H1 (cell line): Measurements from ENCODE around the gene ADGRF1. TPM values are rescaled to one million over a fixed set of nuclear protein-coding genes. Genes with fewer than 3 reads are reported as not detected.

ENCODE experiments used
- CTCF ChIA-PET: fragments of 300-600 bp; sonication (Branson Sonifier 250); formaldehyde crosslinking; loops from one replicate; lab custom pipeline; 2021; ENCODE audit not compliant: partially characterized antibody; lab: Charles Lee
- POLR2A ChIA-PET: fragments of 300-600 bp; sonication (Branson Sonifier 250); formaldehyde crosslinking; loops from one replicate; lab custom pipeline; 2021; ENCODE audit warnings: inconsistent platforms; ENCODE audit not compliant: partially characterized antibody; lab: Charles Lee
- DNase-seq, 2 experiments: peaks; one replicate each; pipeline versions ENCODE4 v3.0.0 to v3.0.0-alpha.2; 2010 to 2022; ENCODE audit warnings: low spot score in 2 of 2, low read depth in 1 of 2, mixed read lengths in 1 of 2
- FAIRE-seq: peaks from 2 replicates; lab custom pipeline; 2011; peaks lifted over from hg19 to GRCh38; lab: Jason Lieb, UNC
- H2AFZ ChIP-seq: 2 replicates; pipeline ENCODE4 v1.8.1; 2012; ENCODE audit warnings: low read length, inconsistent platforms
- H2AK5ac ChIP-seq: 2 replicates; pipeline ENCODE4 v1.6.1; 2013; ENCODE audit warnings: low read depth, low read length
- H2BK120ac ChIP-seq: replicated peaks from 2 replicates; pipeline ENCODE3; 2013; ENCODE audit warnings: low read depth, low read length, inconsistent platforms
- H2BK12ac ChIP-seq: 2 replicates; pipeline ENCODE4 v1.6.1; 2013; ENCODE audit warnings: low read depth, low read length
- H2BK15ac ChIP-seq: 2 replicates; pipeline ENCODE4 v1.6.1; 2013; ENCODE audit warnings: low read length
- H2BK20ac ChIP-seq: 2 replicates; pipeline ENCODE4 v1.6.1; 2013; ENCODE audit warnings: low read length
- H2BK5ac ChIP-seq: 2 replicates; pipeline ENCODE4 v1.6.1; 2013; ENCODE audit warnings: low read depth, low read length
- H3K14ac ChIP-seq: 2 replicates; pipeline ENCODE4 v1.6.1; 2013; ENCODE audit warnings: inconsistent platforms; ENCODE audit not compliant: insufficient read length
- H3K18ac ChIP-seq: 2 replicates; pipeline ENCODE4 v1.6.1; 2013; ENCODE audit warnings: low read length; ENCODE audit errors: extremely low read depth
- H3K23ac ChIP-seq: 2 replicates; pipeline ENCODE4 v1.6.1; 2013; ENCODE audit warnings: inconsistent platforms; ENCODE audit not compliant: insufficient read length
- H3K23me2 ChIP-seq: 2 replicates; pipeline ENCODE4 v1.6.1; 2013; ENCODE audit warnings: low read depth, low read length
- H3K27ac ChIP-seq: 2 replicates; pipeline ENCODE4 v1.6.1; 2011; ENCODE audit warnings: low read depth, low read length, inconsistent platforms
- H3K27me3 ChIP-seq, 4 experiments: replicated peaks in 1 of 4; 1 replicate in 1 of 4; 2 replicates in 3 of 4; pipeline versions ENCODE4 v1.6.1 to v1.8.1; 2011 to 2013; ENCODE audit warnings: low read length in 3 of 4, mild to moderate bottlenecking in 3 of 4, inconsistent platforms in 2 of 4, mixed read lengths in 2 of 4, moderate library complexity in 1 of 4; ENCODE audit not compliant: control insufficient read depth in 3 of 4, insufficient read depth in 3 of 4; ENCODE audit errors: extremely low read depth in 1 of 4
- H3K36me3 ChIP-seq, 4 experiments: 2 replicates each; pipeline versions ENCODE4 v1.6.1 to v1.8.1; 2011 to 2013; ENCODE audit warnings: mild to moderate bottlenecking in 4 of 4, low read length in 3 of 4, moderate library complexity in 2 of 4, control low read depth in 1 of 4, inconsistent platforms in 1 of 4; ENCODE audit not compliant: insufficient read depth in 4 of 4, control insufficient read depth in 2 of 4
- H3K4ac ChIP-seq: replicated peaks from 2 replicates; pipeline ENCODE3; 2013; ENCODE audit warnings: low read length, low read depth, mixed read lengths, inconsistent platforms; ENCODE audit not compliant: insufficient read length
- H3K4me1 ChIP-seq, 4 experiments: replicated peaks in 1 of 4; 1 replicate in 1 of 4; 2 replicates in 3 of 4; pipeline versions ENCODE4 v1.6.1 to v1.8.1; 2011 to 2013; ENCODE audit warnings: low read length in 3 of 4, inconsistent platforms in 2 of 4, mixed read lengths in 1 of 4; ENCODE audit not compliant: insufficient read depth in 4 of 4, control insufficient read depth in 3 of 4
- H3K4me2 ChIP-seq, 2 experiments: 2 replicates each; pipeline versions ENCODE4 v1.6.1 to v1.8.1; 2011 to 2013; ENCODE audit warnings: low read depth in 2 of 2, low read length in 2 of 2, control low read depth in 1 of 2, inconsistent platforms in 1 of 2, mild to moderate bottlenecking in 1 of 2; ENCODE audit not compliant: insufficient read depth in 1 of 2
- H3K4me3 ChIP-seq, 4 experiments: fragments of 200-600, 300-600 bp in 1 of 4; sonication (generic), shearing (Covaris generic), sonication (Bioruptor Twin) in 1 of 4; 2 replicates each; pipeline versions ENCODE4 v1.5.1 to v1.8.1; 2011 to 2016; ENCODE audit warnings: low read length in 4 of 4, low read depth in 3 of 4, control low read depth in 2 of 4, inconsistent platforms in 2 of 4, mild to moderate bottlenecking in 2 of 4, mixed read lengths in 1 of 4, moderate library complexity in 1 of 4; ENCODE audit not compliant: insufficient read depth in 2 of 4; ENCODE audit errors: extremely low read depth in 1 of 4
- H3K56ac ChIP-seq: replicated peaks from 2 replicates; pipeline ENCODE3; 2013; ENCODE audit warnings: low read depth, mild to moderate bottlenecking, mixed read lengths, low read length, inconsistent platforms; ENCODE audit not compliant: insufficient read length
- H3K79me1 ChIP-seq: 2 replicates; pipeline ENCODE4 v1.6.1; 2013; ENCODE audit warnings: low read depth, low read length, control low read depth
- H3K79me2 ChIP-seq, 2 experiments: 2 replicates each; pipeline versions ENCODE4 v1.6.1 to v1.8.1; 2012 to 2013; ENCODE audit warnings: low read length in 2 of 2, mild to moderate bottlenecking in 2 of 2, inconsistent platforms in 1 of 2; ENCODE audit not compliant: insufficient read depth in 2 of 2, control insufficient read depth in 1 of 2
- H3K9ac ChIP-seq, 4 experiments: replicated peaks in 1 of 4; 1 replicate in 1 of 4; 2 replicates in 3 of 4; pipeline versions ENCODE4 v1.6.1 to v1.8.1; 2011 to 2013; ENCODE audit warnings: low read depth in 3 of 4, low read length in 3 of 4, control low read depth in 2 of 4, mild to moderate bottlenecking in 2 of 4, moderate library complexity in 2 of 4, inconsistent platforms in 1 of 4; ENCODE audit errors: extremely low read depth in 1 of 4
- H3K9me3 ChIP-seq, 2 experiments: 2 replicates each; pipeline versions ENCODE4 v1.6.1 to v1.8.1; 2012 to 2013; ENCODE audit warnings: mild to moderate bottlenecking in 2 of 2, moderate library complexity in 2 of 2, control low read depth in 1 of 2, inconsistent platforms in 1 of 2, low read depth in 1 of 2, low read length in 1 of 2, mixed read lengths in 1 of 2; ENCODE audit not compliant: insufficient read depth in 2 of 2
- H4K20me1 ChIP-seq, 2 experiments: replicated peaks in 1 of 2; 2 replicates each; pipeline versions ENCODE3 to v1.8.1; 2011 to 2013; ENCODE audit warnings: inconsistent platforms in 2 of 2, low read length in 2 of 2, mild to moderate bottlenecking in 1 of 2; ENCODE audit not compliant: insufficient read depth in 2 of 2, control insufficient read depth in 1 of 2
- H4K5ac ChIP-seq: 2 replicates; pipeline ENCODE4 v1.6.1; 2013; ENCODE audit warnings: low read length, low read depth, mixed read lengths, inconsistent platforms; ENCODE audit not compliant: insufficient read length
- H4K8ac ChIP-seq: 2 replicates; pipeline ENCODE4 v1.8.0; 2013; ENCODE audit warnings: mild to moderate bottlenecking, moderate library complexity, low read length, inconsistent platforms; ENCODE audit not compliant: insufficient read depth; ENCODE audit errors: extremely low read depth
- H4K91ac ChIP-seq: replicated peaks from 2 replicates; pipeline ENCODE3; 2013; ENCODE audit warnings: low read length, mixed read lengths, inconsistent platforms; ENCODE audit not compliant: insufficient read length
- ATF2 ChIP-seq: IDR thresholded peaks from 2 replicates; pipeline ENCODE4 v1.6.1; 2012; ENCODE audit warnings: low read length, inconsistent platforms
- BRCA1 ChIP-seq: IDR thresholded peaks from 2 replicates; pipeline ENCODE4 v1.6.1; 2012; ENCODE audit warnings: low read depth, low read length, improper control_type of control experiment
- CBX5 ChIP-seq: fragments of 300-800, 300-1000 bp; sonication (generic); IDR thresholded peaks from 2 replicates; pipeline ENCODE4 v1.7.1; 2016; ENCODE audit warnings: antibody characterized with exemption, low read length, low read depth
- CHD1 ChIP-seq: IDR thresholded peaks from 2 replicates; pipeline ENCODE4 v1.6.1; 2012; ENCODE audit warnings: low read depth, low read length, improper control_type of control experiment
- CREB1 ChIP-seq: IDR thresholded peaks from 2 replicates; pipeline ENCODE4 v1.6.1; 2012; ENCODE audit warnings: inconsistent platforms
- E2F6 ChIP-seq: IDR thresholded peaks from 2 replicates; pipeline ENCODE4 v1.6.1; 2012; ENCODE audit warnings: inconsistent platforms
- KDM1A ChIP-seq: fragments of 200-600, 300-600 bp; sonication (generic); IDR thresholded peaks from 2 replicates; pipeline ENCODE4 v1.7.1; 2016; ENCODE audit warnings: mild to moderate bottlenecking, low read length, borderline replicate concordance
- RAD21 ChIP-seq, 2 experiments: IDR thresholded peaks in 1 of 2; conservative IDR thresholded peaks in 1 of 2; 2 replicates each; pipeline ENCODE4 v1.6.1; 2011; ENCODE audit warnings: low read depth in 2 of 2, low read length in 2 of 2, improper control_type of control experiment in 1 of 2, inconsistent platforms in 1 of 2, mild to moderate bottlenecking in 1 of 2, moderate library complexity in 1 of 2
- RNF2 ChIP-seq: fragments of 200-900, 300-1000 bp; sonication (generic); IDR thresholded peaks from 2 replicates; pipeline ENCODE4 v1.7.1; 2016; ENCODE audit warnings: borderline replicate concordance, low read depth, mild to moderate bottlenecking, antibody characterized with exemption, low read length; ENCODE audit not compliant: poor library complexity, severe bottlenecking; ENCODE audit errors: missing control alignments
- SIN3A ChIP-seq, 2 experiments: IDR thresholded peaks in 1 of 2; conservative IDR thresholded peaks in 1 of 2; 2 replicates each; pipeline ENCODE4 v1.6.1; 2011 to 2012; ENCODE audit warnings: low read length in 2 of 2, improper control_type of control experiment in 1 of 2, low read depth in 1 of 2, mild to moderate bottlenecking in 1 of 2
- TEAD4 ChIP-seq: IDR thresholded peaks from 2 replicates; pipeline ENCODE4 v1.6.1; 2012; ENCODE audit warnings: low read depth, low read length, inconsistent platforms, mixed read lengths
- WGBS, 2 experiments: shearing (Covaris generic) in 1 of 2; methylation state at CpG; one replicate each; pipeline versions ENCODE4 v1.1.6 to v1.1.7; 2013 to 2015; ENCODE audit warnings: low lambda C conversion rate in 2 of 2, mixed read lengths in 2 of 2, inconsistent platforms in 1 of 2, low coverage in 1 of 2, missing lambda C conversion rate in 1 of 2; ENCODE audit not compliant: insufficient replicate concordance in 2 of 2, insufficient coverage in 1 of 2, insufficient read length in 1 of 2; ENCODE audit errors: extremely low coverage in 1 of 2, missing lambda C conversion rate in 1 of 2; 5-methylcytosine and 5-hydroxymethylcytosine counted together
- polyA plus RNA-seq, 7 experiments: library from polyadenylated mRNA; depleted of rRNA in 3 of 7; stranded (reverse) in 5 of 7; unstranded in 2 of 7; fragments of >200 nt in 5 of 7; fragments of 200-250 nt in 2 of 7; gene quantifications; 1 replicate in 5 of 7; 2 replicates in 1 of 7; 4 replicates in 1 of 7; pipeline versions ENCODE4 v1.2.1 to v1.2.3, GENCODE V29; 2011 to 2013; ENCODE audit warnings: missing spikeins in 2 of 7, mixed read lengths in 2 of 7
- total RNA-seq: library from RNA; stranded (reverse); fragmentation: NEBNext Ultra II Directional; extraction: Animal tissue kit (Norgen Biotek cat#: 25700); gene quantifications from 2 replicates; pipeline ENCODE4 v1.2.1, GENCODE V29; 2021

The ADGRF1 gene
- total and polyA plus RNA-seq, 2 of the 8 experiments (the other 6 are each of a cell fraction or from before 2014, with no cell fraction given), result not detected

GRCh38 chr6:46998436-46999017, 43.6 kb downstream of the ADGRF1 start:
- Histone ChIP-seq H4K8ac (no peak overlapping the region), H2BK15ac (no peak overlapping the region), H3K79me1 (no peaks in the 10 kb centered on the region), H2BK5ac (no peak overlapping the region), H3K27me3 (no peaks in the 10 kb centered on the region), H3K18ac (no peak overlapping the region), H4K5ac (no peak overlapping the region), H3K4me3 (no peak overlapping the region), H3K36me3 (no peaks in the 10 kb centered on the region), H3K9me3 (no peaks in the 10 kb centered on the region), H3K23me2 (no peaks in the 10 kb centered on the region), H3K4ac (no peak overlapping the region), H2BK120ac (no peak overlapping the region), H3K4me2 (no peak overlapping the region), H3K27ac (no peak overlapping the region), H3K56ac (no peak overlapping the region), H2AFZ (no peak overlapping the region), H3K14ac (no peak overlapping the region), H2BK20ac (no peak overlapping the region), H2AK5ac (no peak overlapping the region), H3K4me1 (no peaks in the 10 kb centered on the region), H4K91ac (no peak overlapping the region), H3K23ac (no peak overlapping the region), H2BK12ac (no peak overlapping the region), H3K79me2 (no peaks in the 10 kb centered on the region), H3K9ac (no peak overlapping the region), H4K20me1 (no peaks in the 10 kb centered on the region)
- FAIRE-seq (no peak), DNase-seq (no peak)
- ChIA-PET POLR2A (no interaction called here), CTCF (no interaction called here)
- whole genome bisulfite sequencing, 2 experiments, result 81% methylated on average over 1 of the region's 1 CpG; no CpG with 5 or more reads in 1 of the 2 experiments
- no peak for TF ChIP-seq CHD1
- TF ChIP-seq CBX5, result no peak
- no peak for TF ChIP-seq CREB1
- no peak for TF ChIP-seq SIN3A (conservative IDR thresholded peaks at IDR 0.05 in 1 of 2, IDR thresholded peaks at IDR 0.05 in 1 of 2; ENCODE audit: low read depth in 1 of 2, low read length in 2 of 2)
- no peak for TF ChIP-seq KDM1A
- TF ChIP-seq RNF2, result no peak
- TF ChIP-seq ATF2, result no peak
- TF ChIP-seq TEAD4, result no peak
- no peak for TF ChIP-seq BRCA1
- no peak for TF ChIP-seq RAD21 (IDR thresholded peaks at IDR 0.05 in 1 of 2, conservative IDR thresholded peaks at IDR 0.05 in 1 of 2; ENCODE audit: low read depth in 2 of 2, low read length in 2 of 2)
- no peak for TF ChIP-seq E2F6
